NCI-H2171 (cell line): ENCODE measurements around the gene STXBP1.

Source experiments
- DNase-seq: peaks from one replicate; lab custom pipeline; 2025; lab: John Stamatoyannopoulos, UW

STXBP1 gene

GRCh38 chr9:127611899-127612790 is at the start of gene STXBP1:
TSS of gene STXBP1 (plus strand) at chr9:127612277. CDS start at chr9:127612404, 127 bp downstream.
- peak; percentile 96 for DNase-seq

- no peak for DNase-seq
Observed at GRCh38 chr9:127562279-127562796, 49.7 kb upstream of the STXBP1 start.

- no peak for DNase-seq
Observed at GRCh38 chr9:127562841-127563401, 49.2 kb upstream of the STXBP1 start.

GRCh38 chr9:127563579-127563978 is 48.5 kb upstream of the STXBP1 start:
- no peak for DNase-seq

- DNase-seq = no peak
Observed at GRCh38 chr9:127565231-127565630, 46.8 kb upstream of the STXBP1 start.

GRCh38 chr9:127566351-127567001 is 45.6 kb upstream of the STXBP1 start:
- DNase-seq = no peak

- DNase-seq = no peak
Observed at GRCh38 chr9:127567035-127567729, 44.9 kb upstream of the STXBP1 start.

GRCh38 chr9:127567730-127568617 is 44.1 kb upstream of the STXBP1 start:
- no peak for DNase-seq

- DNase-seq = no peak
Observed at GRCh38 chr9:127568618-127568970, 43.5 kb upstream of the STXBP1 start.

- DNase-seq = peak; percentile 96
Observed at GRCh38 chr9:127568971-127569885, 42.8 kb upstream of the STXBP1 start.

- DNase-seq = no peak
Observed at GRCh38 chr9:127569886-127570401, 42.1 kb upstream of the STXBP1 start.

- no peak for DNase-seq
Observed at GRCh38 chr9:127570533-127571111, 41.5 kb upstream of the STXBP1 start.

GRCh38 chr9:127571971-127572370 is 40.1 kb upstream of the STXBP1 start:
- DNase-seq = no peak

GRCh38 chr9:127572961-127573721 is 38.9 kb upstream of the STXBP1 start:
- DNase-seq = peak; percentile 68

- DNase-seq = peak; percentile 96
Observed at GRCh38 chr9:127574072-127574993, 37.7 kb upstream of the STXBP1 start.

- no peak for DNase-seq
Observed at GRCh38 chr9:127575875-127576778, 36.0 kb upstream of the STXBP1 start.
